Measurements from ENCODE around the gene GUCY1A1. TPM values are rescaled to one million over a fixed set of nuclear protein-coding genes. Genes with fewer than 3 reads are reported as not detected.
A peak's percentile ranks its signal among the peaks of the same experiment; 100 is the strongest.

Gene GUCY1A1
- total and polyA plus RNA-seq, 10 donors, result 2.0 to 44.9 (median 23.1) TPM

DNA sequence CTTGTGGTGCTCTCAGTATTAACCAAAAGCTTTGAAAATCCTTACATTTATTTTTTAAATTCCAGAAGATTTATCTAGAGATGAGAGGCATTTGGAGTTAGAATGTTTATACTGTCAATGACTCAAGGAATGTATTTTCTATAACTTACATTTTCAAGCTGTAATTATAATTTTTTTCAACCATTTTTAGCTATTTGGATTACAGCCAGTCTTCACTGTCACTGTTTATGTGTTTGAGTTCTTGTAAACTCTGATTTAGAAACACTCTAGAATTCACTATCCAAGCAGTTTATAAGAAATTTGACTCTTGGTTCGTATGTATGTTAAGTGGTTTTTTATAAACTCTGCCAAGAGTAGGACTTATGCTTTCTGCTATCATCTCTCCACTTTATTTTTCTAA, 36.7 kb upstream of the GUCY1A1 start:
- Histone ChIP-seq H3K27me3 (replicated peaks in 1 of 7) (no peaks in the 10 kb centered on the region), H3K27ac (no peak overlapping the region), H3K9me3 (no peaks in the 10 kb centered on the region), H3K36me3 (no peaks in the 10 kb centered on the region), H3K4me1 (peaks cover 0 to 4% (median 0%) of the 10 kb centered on the region in 6 donors), H3K4me3 (no peak overlapping the region)
- 55 to 79% (median 74%) methylated on average over 1 of the region's 1 CpG for WGBS, 5 donors
- TF ChIP-seq POLR2A (IDR thresholded peaks at IDR 0.05) (no peak), POLR2AphosphoS5 (IDR thresholded peaks at IDR 0.05) (no peak), CTCF (IDR thresholded peaks at IDR 0.05 in 8 of 11, conservative IDR thresholded peaks at IDR 0.05 in 3 of 11) (no peak)
- no peak for DNase-seq
- intact Hi-C loops (cut with DNase I; ENCODE audit: low total_unique reads), result no loop called here

DNA sequence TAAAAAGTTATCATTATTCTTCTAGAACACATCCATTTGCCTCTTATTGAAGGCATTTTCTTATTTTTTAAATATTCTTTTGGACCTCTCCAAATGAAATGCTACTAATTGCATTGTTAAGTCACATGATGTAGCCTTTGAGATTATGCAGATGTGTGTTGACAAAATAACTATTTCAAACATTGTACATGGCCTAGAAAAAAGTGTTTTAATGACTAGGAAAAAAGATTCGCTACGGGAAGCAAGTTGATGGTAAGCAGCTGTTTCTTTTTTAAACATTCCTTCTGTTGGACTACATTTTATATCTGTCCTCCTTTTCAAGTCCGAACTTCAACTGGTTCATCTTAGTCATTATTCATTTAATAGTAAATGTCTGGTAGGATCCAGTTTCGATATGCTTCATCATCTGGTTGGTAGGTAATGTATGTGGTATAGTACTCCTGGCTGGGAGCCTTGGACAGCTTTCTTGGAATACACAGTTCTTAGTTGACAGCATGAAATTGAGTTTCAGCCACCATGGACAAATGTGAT, 34.3 kb upstream of the GUCY1A1 start:
- H3K4me3 ChIP-seq, result no peak overlapping the region
- no peaks in the 10 kb centered on the region for H3K9me3 ChIP-seq
- DNase-seq, result no peak
- peak overlapping the region in 1 of 8 donors; percentile 4 for H3K27ac ChIP-seq
- H3K36me3 ChIP-seq, result no peaks in the 10 kb centered on the region
- peaks cover 0 to 4% (median 0%) of the 10 kb centered on the region in 6 donors for H3K4me1 ChIP-seq
- TF ChIP-seq POLR2AphosphoS5 (IDR thresholded peaks at IDR 0.05) (no peak), CTCF (IDR thresholded peaks at IDR 0.05 in 8 of 11, conservative IDR thresholded peaks at IDR 0.05 in 3 of 11) (no peak), POLR2A (IDR thresholded peaks at IDR 0.05) (no peak)
- no peaks in the 10 kb centered on the region for H3K27me3 ChIP-seq (replicated peaks in 1 of 7)
- intact Hi-C loops (cut with DNase I; ENCODE audit: low total_unique reads), result no loop called here
- WGBS, 5 donors, result 68 to 90% (median 78%) methylated on average over 4 of the region's 4 CpGs

GRCh38 chr4:155638195-155638965, 28.3 kb upstream of the GUCY1A1 start:
- intact Hi-C loops (cut with DNase I; ENCODE audit: low total_unique reads), result no loop called here
- DNase-seq, result no peak
- Histone ChIP-seq H3K27ac (peak overlapping the region in 1 of 8 donors; percentile 62), H3K27me3 (replicated peaks in 1 of 7) (no peaks in the 10 kb centered on the region), H3K4me1 (peaks cover 0 to 21% (median 8%) of the 10 kb centered on the region in 6 donors), H3K9me3 (no peaks in the 10 kb centered on the region), H3K36me3 (no peaks in the 10 kb centered on the region), H3K4me3 (no peak overlapping the region)
- 37 to 52% (median 40%) methylated on average over 5 of the region's 5 CpGs for WGBS, 5 donors
- TF ChIP-seq POLR2AphosphoS5 (IDR thresholded peaks at IDR 0.05) (no peak), CTCF (IDR thresholded peaks at IDR 0.05 in 8 of 11, conservative IDR thresholded peaks at IDR 0.05 in 3 of 11) (no peak), POLR2A (IDR thresholded peaks at IDR 0.05) (no peak)

Data from spleen (tissue), 11 donors.